Prostate gland (tissue), 2 donors: ENCODE measurements around the gene NDST3.

Experiments used
- CTCF ChIP-seq, 4 experiments: fragments of 200-600 bp in 2 of 4; fragments of 450-650 bp in 2 of 4; sonication (generic) in 2 of 4; IDR thresholded peaks; 1 replicate in 3 of 4; 2 replicates in 1 of 4; pipeline ENCODE4 v1.5.1; 2016 to 2019; ENCODE audit warnings: antibody characterized with exemption in 4 of 4, mild to moderate bottlenecking in 2 of 4, moderate library complexity in 2 of 4
- POLR2A ChIP-seq: fragments of 450-650 bp; IDR thresholded peaks from one replicate; pipeline ENCODE4 v1.6.1; 2016; ENCODE audit warnings: antibody characterized with exemption, mild to moderate bottlenecking
- POLR2AphosphoS5 ChIP-seq: sonication (generic); formaldehyde crosslinking; IDR thresholded peaks from one replicate; pipeline ENCODE4 v1.6.1; 2017; ENCODE audit warnings: antibody characterized with exemption

DNA sequence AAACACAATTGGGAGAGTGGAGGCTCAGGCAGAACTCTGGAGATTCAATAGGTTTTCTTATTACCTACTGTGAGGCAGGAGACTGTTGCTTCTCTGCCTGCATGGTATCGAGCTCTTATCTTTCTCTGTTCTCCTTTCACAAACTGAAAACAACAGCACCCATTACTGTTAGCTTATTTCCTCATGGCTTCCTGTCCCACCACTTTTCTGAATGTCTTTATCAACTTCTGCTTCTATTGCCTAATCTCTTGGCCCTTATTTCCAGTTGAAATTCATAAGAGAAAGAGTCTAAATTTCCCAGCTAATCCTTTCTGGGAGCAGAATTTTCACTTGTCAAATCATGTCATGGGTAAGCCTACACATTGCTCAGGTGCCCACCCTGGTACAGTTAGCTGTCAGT, 46.8 kb upstream of the NDST3 start:
- TF ChIP-seq POLR2AphosphoS5 (no peak), POLR2A (no peak), CTCF (IDR thresholded peaks at IDR 0.05) (no peak)
